Measurements from ENCODE around the gene PRLR.

Gene PRLR

DNA sequence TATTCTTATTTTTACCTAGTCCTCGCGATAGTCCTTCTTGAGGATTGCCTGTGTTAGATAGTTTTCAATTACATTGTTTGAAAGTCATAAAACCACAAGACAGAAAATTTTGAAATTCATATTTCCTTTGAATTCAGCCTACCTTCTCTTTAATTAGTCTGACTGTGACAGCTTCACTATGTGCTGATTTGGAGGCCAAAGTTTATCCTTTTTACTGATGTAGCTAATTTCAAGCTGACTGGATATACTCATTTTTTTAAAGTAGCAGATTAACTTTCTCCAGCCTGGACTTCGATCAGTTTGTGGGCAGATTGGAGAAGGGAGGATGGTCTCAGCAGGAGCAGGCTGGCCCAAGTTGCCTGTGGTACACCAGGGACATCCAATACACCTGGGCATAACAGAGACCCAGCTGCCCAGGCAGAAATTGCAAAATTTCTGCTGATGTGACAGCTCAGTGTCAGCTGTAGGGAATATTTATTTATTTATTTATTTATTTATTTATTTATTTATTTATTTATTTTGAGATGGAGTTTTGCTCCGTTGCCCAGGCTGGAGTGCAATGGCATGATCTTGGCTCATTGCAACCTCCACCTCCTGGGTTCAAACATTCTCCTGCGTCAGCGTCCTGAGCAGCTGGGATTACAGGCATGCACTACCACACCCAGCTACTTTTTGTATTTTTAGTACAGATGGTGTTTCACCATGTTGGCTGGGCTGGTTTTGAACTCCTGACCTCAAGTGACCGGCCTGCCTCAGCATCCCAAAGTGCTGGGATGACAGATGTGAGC, 206.7 kb downstream of the PRLR start:
- Histone ChIP-seq H3K36me3 (ENCODE audit: control insufficient read depth in 2 of 2, insufficient read depth in 2 of 2, low read length in 2 of 2) (no peaks in the 10 kb centered on the region), H3K4me3 (ENCODE audit: low read length in 2 of 2) (no peak overlapping the region), H3K9me3 (ENCODE audit: control insufficient read depth in 2 of 2, low read length in 2 of 2) (no peaks in the 10 kb centered on the region), H3K9ac (ENCODE audit: low read length in 2 of 2) (no peak overlapping the region), H3K27ac (ENCODE audit: low read length) (no peak overlapping the region), H3K27me3 (ENCODE audit: control insufficient read depth in 1 of 2, insufficient read depth in 2 of 2, low read length in 2 of 2) (no peaks in the 10 kb centered on the region), H3K4me1 (ENCODE audit: control insufficient read depth, insufficient read depth, low read length) (no peaks in the 10 kb centered on the region)

DNA sequence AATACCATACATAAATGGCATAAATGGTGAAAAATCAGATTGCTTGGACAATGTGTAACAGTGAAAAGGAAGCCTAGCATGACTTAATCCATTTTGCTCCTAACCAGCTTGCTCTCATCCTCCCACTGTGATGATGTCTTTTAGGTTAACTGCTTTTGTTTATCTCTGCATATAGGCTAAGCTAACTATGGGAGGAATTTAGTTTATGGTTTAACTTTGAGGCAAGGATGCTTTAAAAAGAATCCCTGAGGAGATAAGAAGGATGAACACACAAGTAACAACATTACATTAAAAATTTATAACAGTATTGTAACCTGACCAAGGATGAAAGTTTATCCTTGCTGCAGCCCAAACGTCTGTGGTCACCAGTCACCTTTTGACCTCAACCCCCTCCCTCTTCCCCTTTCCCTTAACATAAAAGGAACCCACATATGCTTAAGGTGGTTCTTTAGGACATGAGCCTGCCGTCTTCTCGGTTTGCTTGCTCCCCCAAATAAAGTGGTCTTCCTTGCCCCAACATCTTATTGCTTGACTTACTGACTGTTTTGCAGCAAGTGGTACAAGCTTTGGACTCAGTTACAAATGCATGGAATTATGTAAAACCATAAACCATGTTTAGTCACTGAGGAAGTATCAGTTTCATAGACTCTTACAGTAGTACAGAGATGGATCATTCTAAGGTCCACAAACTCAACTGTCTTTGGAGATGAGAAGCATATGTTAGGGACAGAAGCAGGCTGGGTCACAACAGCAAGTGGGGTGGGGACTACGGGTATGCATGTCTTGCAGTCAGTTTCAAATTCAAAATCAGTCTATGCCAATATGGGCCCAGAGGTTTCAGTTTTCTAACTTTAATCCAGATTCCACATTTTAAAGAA, 213.9 kb downstream of the PRLR start:
- Histone ChIP-seq H3K36me3 (ENCODE audit: control insufficient read depth in 2 of 2, insufficient read depth in 2 of 2, low read length in 2 of 2) (no peaks in the 10 kb centered on the region), H3K9me3 (ENCODE audit: control insufficient read depth in 2 of 2, low read length in 2 of 2) (no peaks in the 10 kb centered on the region), H3K9ac (ENCODE audit: low read length in 2 of 2) (no peak overlapping the region), H3K27ac (ENCODE audit: low read length) (no peak overlapping the region), H3K27me3 (ENCODE audit: control insufficient read depth in 1 of 2, insufficient read depth in 2 of 2, low read length in 2 of 2) (no peaks in the 10 kb centered on the region), H3K4me1 (ENCODE audit: control insufficient read depth, insufficient read depth, low read length) (no peaks in the 10 kb centered on the region), H3K4me3 (ENCODE audit: low read length in 2 of 2) (no peak overlapping the region)

DNA sequence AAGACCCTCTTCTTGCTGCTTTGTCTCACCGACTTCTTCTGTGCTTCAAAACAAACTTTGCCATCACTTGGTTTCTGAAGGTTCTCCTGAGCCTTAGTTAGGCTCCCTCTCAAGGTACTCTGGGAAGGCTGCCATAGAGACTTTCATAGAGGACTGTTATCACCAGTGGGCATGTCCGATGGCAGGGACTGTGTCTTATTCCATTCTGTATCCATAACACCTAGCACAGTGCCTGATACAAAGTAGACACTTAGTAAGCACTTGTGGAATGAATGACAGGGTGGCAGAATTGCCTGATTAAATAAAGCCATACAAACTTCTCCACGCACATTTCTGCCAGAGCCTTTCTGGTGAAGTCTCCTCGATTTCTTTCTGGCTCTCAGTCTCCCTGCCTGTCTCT, 215.2 kb downstream of the PRLR start:
- Histone ChIP-seq H3K9ac (ENCODE audit: low read length in 2 of 2) (no peak overlapping the region), H3K9me3 (ENCODE audit: control insufficient read depth in 2 of 2, low read length in 2 of 2) (no peaks in the 10 kb centered on the region), H3K4me1 (ENCODE audit: control insufficient read depth, insufficient read depth, low read length) (no peaks in the 10 kb centered on the region), H3K27ac (ENCODE audit: low read length) (no peak overlapping the region), H3K4me3 (ENCODE audit: low read length in 2 of 2) (no peak overlapping the region), H3K27me3 (ENCODE audit: control insufficient read depth in 1 of 2, insufficient read depth in 2 of 2, low read length in 2 of 2) (no peaks in the 10 kb centered on the region), H3K36me3 (ENCODE audit: control insufficient read depth in 2 of 2, insufficient read depth in 2 of 2, low read length in 2 of 2) (no peaks in the 10 kb centered on the region)

DNA sequence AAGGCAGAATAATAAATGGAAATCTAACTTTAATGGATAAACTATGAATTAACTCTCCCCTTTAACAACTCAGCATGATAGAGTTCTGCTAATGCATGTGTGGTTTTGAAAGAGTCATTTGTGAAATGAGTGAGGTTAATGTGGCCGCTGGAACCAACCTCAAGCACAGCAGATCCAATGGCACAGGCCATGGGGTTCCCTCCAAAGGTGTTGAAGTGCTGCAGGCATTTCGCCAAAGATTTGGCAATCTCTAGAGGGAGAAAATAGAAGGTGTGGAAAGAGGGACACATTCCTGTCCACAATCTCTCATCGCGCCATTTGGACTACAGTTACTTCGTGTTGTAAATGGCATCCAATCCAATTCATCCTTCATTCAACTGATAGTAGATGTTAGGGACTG, 217.5 kb downstream of the PRLR start:
- H3K4me1 ChIP-seq (ENCODE audit: control insufficient read depth, insufficient read depth, low read length) = no peaks in the 10 kb centered on the region
- no peaks in the 10 kb centered on the region for H3K27me3 ChIP-seq (ENCODE audit: control insufficient read depth in 1 of 2, insufficient read depth in 2 of 2, low read length in 2 of 2)
- no peak overlapping the region for H3K27ac ChIP-seq (ENCODE audit: low read length)
- no peak overlapping the region for H3K9ac ChIP-seq (ENCODE audit: low read length in 2 of 2)
- H3K4me3 ChIP-seq (ENCODE audit: low read length in 2 of 2) = no peak overlapping the region
- no peaks in the 10 kb centered on the region for H3K36me3 ChIP-seq (ENCODE audit: control insufficient read depth in 2 of 2, insufficient read depth in 2 of 2, low read length in 2 of 2)
- no peaks in the 10 kb centered on the region for H3K9me3 ChIP-seq (ENCODE audit: control insufficient read depth in 2 of 2, low read length in 2 of 2)

DNA sequence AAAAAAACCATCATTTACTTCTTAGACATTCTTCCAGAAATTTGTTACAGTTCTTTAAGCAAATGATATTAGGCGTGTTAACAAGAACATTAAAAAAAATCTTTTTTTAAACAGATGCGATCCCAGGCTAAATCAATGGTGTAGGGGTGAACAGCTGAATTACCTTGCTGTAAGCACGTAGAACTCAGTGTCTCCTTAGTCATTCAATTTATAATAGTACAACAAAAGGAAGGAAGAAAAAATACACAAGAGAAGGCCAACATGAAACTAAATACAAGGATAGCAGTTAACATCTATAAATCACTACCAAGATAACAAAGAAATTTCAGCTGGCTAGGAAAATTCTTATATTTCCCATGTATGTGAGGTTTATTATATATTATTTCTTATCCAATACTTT, 217.9 kb downstream of the PRLR start:
- no peaks in the 10 kb centered on the region for H3K27me3 ChIP-seq (ENCODE audit: control insufficient read depth in 1 of 2, insufficient read depth in 2 of 2, low read length in 2 of 2)
- H3K4me3 ChIP-seq (ENCODE audit: low read length in 2 of 2) = no peak overlapping the region
- no peaks in the 10 kb centered on the region for H3K36me3 ChIP-seq (ENCODE audit: control insufficient read depth in 2 of 2, insufficient read depth in 2 of 2, low read length in 2 of 2)
- no peaks in the 10 kb centered on the region for H3K4me1 ChIP-seq (ENCODE audit: control insufficient read depth, insufficient read depth, low read length)
- no peak overlapping the region for H3K9ac ChIP-seq (ENCODE audit: low read length in 2 of 2)
- no peaks in the 10 kb centered on the region for H3K9me3 ChIP-seq (ENCODE audit: control insufficient read depth in 2 of 2, low read length in 2 of 2)
- H3K27ac ChIP-seq (ENCODE audit: low read length) = no peak overlapping the region

DNA sequence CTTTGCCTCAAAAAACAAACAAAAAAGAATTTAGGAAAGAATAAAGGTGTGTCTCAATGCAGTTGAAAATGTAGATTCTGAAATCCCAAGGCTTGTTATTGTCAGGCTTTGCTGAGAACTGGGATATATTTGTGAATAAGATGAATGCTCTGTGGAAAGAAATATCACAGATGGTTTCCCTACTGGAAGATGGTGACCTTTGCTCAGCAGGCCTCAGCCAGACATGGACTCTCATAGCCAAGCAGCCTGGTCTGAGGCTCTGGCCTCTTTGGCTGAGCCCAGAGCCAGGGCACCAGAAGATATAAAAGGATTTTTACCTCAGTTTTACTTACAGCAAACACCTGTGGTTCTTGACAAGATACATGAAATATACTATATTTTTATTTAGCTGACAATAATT, 219.6 kb downstream of the PRLR start:
- H3K27me3 ChIP-seq (ENCODE audit: control insufficient read depth in 1 of 2, insufficient read depth in 2 of 2, low read length in 2 of 2) = peaks cover 0 to 3% of the 10 kb centered on the region in 2 donors
- H3K4me3 ChIP-seq (ENCODE audit: low read length in 2 of 2) = no peak overlapping the region
- no peaks in the 10 kb centered on the region for H3K9me3 ChIP-seq (ENCODE audit: control insufficient read depth in 2 of 2, low read length in 2 of 2)
- no peaks in the 10 kb centered on the region for H3K4me1 ChIP-seq (ENCODE audit: control insufficient read depth, insufficient read depth, low read length)
- H3K36me3 ChIP-seq (ENCODE audit: control insufficient read depth in 2 of 2, insufficient read depth in 2 of 2, low read length in 2 of 2) = no peaks in the 10 kb centered on the region
- H3K27ac ChIP-seq (ENCODE audit: low read length) = no peak overlapping the region
- no peak overlapping the region for H3K9ac ChIP-seq (ENCODE audit: low read length in 2 of 2)

DNA sequence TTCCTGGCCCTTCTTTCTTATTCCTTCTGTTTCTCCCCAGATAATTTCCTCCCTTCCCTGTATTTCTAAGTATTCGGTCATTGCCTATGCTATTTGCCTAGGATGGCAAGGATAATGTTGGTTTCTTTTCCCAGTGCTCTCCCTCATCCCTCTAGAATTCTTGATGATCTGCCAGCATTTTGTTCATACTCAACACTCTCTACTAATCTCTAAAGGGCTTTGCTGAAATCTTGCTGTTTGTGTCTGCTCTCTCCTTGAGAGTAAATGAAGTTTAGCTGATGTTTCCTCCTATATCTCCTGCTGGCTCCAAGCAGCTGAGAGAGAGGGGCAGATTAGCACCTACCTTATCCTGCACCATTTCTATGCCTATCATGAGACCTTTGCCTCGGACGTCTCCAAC, 220.6 kb downstream of the PRLR start:
- Histone ChIP-seq H3K9ac (ENCODE audit: low read length in 2 of 2) (no peak overlapping the region), H3K4me1 (ENCODE audit: control insufficient read depth, insufficient read depth, low read length) (no peaks in the 10 kb centered on the region), H3K9me3 (ENCODE audit: control insufficient read depth in 2 of 2, low read length in 2 of 2) (no peaks in the 10 kb centered on the region), H3K36me3 (ENCODE audit: control insufficient read depth in 2 of 2, insufficient read depth in 2 of 2, low read length in 2 of 2) (no peaks in the 10 kb centered on the region), H3K4me3 (ENCODE audit: low read length in 2 of 2) (no peak overlapping the region), H3K27ac (ENCODE audit: low read length) (no peak overlapping the region), H3K27me3 (ENCODE audit: control insufficient read depth in 1 of 2, insufficient read depth in 2 of 2, low read length in 2 of 2) (peaks cover 0 to 3% of the 10 kb centered on the region in 2 donors)

DNA sequence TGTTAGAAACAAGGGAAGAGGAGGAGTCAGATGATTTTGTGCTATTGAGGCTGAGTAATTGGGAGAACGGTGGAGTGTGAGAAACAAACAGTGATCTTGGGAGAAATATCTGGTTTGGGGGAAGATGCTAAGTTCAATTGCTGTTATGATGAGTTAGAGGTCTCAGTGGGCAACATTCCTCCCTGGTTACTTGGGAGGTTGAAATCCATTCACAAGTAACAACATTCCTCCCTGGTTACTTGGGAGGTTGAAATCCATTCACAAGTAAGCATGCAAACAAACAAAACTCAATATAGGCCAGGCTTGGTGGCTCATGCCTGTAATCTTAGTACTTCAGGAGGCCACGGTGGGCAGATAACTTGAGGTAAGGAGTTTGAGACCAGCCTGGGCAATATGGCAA, 221.3 kb downstream of the PRLR start:
- no peaks in the 10 kb centered on the region for H3K36me3 ChIP-seq (ENCODE audit: control insufficient read depth in 2 of 2, insufficient read depth in 2 of 2, low read length in 2 of 2)
- no peak overlapping the region for H3K4me3 ChIP-seq (ENCODE audit: low read length in 2 of 2)
- no peaks in the 10 kb centered on the region for H3K9me3 ChIP-seq (ENCODE audit: control insufficient read depth in 2 of 2, low read length in 2 of 2)
- no peaks in the 10 kb centered on the region for H3K4me1 ChIP-seq (ENCODE audit: control insufficient read depth, insufficient read depth, low read length)
- peaks cover 3% of the 10 kb centered on the region in 2 donors for H3K27me3 ChIP-seq (ENCODE audit: control insufficient read depth in 1 of 2, insufficient read depth in 2 of 2, low read length in 2 of 2)
- H3K27ac ChIP-seq (ENCODE audit: low read length) = no peak overlapping the region
- H3K9ac ChIP-seq (ENCODE audit: low read length in 2 of 2) = no peak overlapping the region

DNA sequence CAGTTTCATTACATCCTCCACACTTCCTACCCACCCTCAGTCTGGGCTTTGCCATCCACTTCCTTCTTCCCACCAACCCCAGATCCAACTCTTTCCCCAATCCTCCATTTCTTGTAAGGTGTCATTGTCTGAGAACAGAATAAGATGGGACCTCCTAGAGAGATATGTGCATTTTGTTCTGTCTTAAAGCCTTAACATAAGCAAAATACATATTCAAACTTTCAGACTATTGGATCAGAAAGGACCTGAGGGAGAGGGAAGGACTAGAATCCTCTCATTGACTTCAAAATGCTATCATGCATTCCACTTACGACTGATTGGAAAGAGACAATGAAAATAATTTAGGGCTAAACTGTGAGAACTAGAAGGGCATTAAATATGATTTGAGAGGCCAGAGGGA, 225.5 kb downstream of the PRLR start:
- Histone ChIP-seq H3K9me3 (ENCODE audit: control insufficient read depth in 2 of 2, low read length in 2 of 2) (no peaks in the 10 kb centered on the region), H3K36me3 (ENCODE audit: control insufficient read depth in 2 of 2, insufficient read depth in 2 of 2, low read length in 2 of 2) (no peaks in the 10 kb centered on the region), H3K4me1 (ENCODE audit: control insufficient read depth, insufficient read depth, low read length) (no peaks in the 10 kb centered on the region), H3K9ac (ENCODE audit: low read length in 2 of 2) (no peak overlapping the region), H3K27me3 (ENCODE audit: control insufficient read depth in 1 of 2, insufficient read depth in 2 of 2, low read length in 2 of 2) (peaks cover 3 to 5% of the 10 kb centered on the region in 2 donors), H3K27ac (ENCODE audit: low read length) (no peak overlapping the region), H3K4me3 (ENCODE audit: low read length in 2 of 2) (no peak overlapping the region)

DNA sequence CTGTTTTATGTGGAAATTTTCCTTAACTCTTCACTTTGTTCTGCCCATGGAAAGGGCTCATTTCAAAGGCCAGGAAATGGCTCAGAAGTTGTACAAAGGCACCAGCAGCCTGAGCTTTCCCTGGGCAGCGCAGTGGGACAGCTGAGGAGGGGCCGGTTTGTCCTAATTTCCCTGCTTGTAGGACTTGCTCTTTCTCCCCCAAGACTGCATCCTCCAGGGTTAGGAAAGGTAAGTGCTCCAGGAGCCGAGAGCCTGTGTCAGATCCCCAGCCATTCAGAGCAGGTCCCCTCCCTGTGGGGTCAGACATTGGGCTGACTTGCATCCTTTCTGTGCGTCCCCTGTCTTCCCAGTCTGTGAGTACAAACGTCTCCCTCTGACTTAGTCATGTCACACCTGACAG, 226.1 kb downstream of the PRLR start:
- H3K27me3 ChIP-seq (ENCODE audit: control insufficient read depth in 1 of 2, insufficient read depth in 2 of 2, low read length in 2 of 2) = peaks cover 3 to 5% of the 10 kb centered on the region in 2 donors
- H3K9ac ChIP-seq (ENCODE audit: low read length in 2 of 2) = no peak overlapping the region
- no peak overlapping the region for H3K27ac ChIP-seq (ENCODE audit: low read length)
- no peaks in the 10 kb centered on the region for H3K9me3 ChIP-seq (ENCODE audit: control insufficient read depth in 2 of 2, low read length in 2 of 2)
- H3K4me1 ChIP-seq (ENCODE audit: control insufficient read depth, insufficient read depth, low read length) = no peaks in the 10 kb centered on the region
- H3K4me3 ChIP-seq (ENCODE audit: low read length in 2 of 2) = no peak overlapping the region
- no peaks in the 10 kb centered on the region for H3K36me3 ChIP-seq (ENCODE audit: control insufficient read depth in 2 of 2, insufficient read depth in 2 of 2, low read length in 2 of 2)

All from stomach smooth muscle (tissue), 2 donors.